Body of pancreas (tissue), 4 donors: Measurements from ENCODE around the gene CAPN15.

Experiments used
- CTCF ChIP-seq, 7 experiments: fragments of 450-650 bp in 4 of 7; fragments of 200-600 bp in 3 of 7; sonication (generic) in 3 of 7; IDR thresholded peaks; one replicate each; pipeline ENCODE4 v1.5.1; 2016 to 2019; ENCODE audit warnings: antibody characterized with exemption in 7 of 7
- POLR2A ChIP-seq, 3 donors: fragments of 450-650 bp; IDR thresholded peaks; one replicate each; pipeline ENCODE4 v1.6.1; 2016; ENCODE audit warnings: antibody characterized with exemption in 3 of 3, mild to moderate bottlenecking in 2 of 3

GRCh38 chr16:555528-556473 lies 28.3 kb downstream of the CAPN15 start:
- TF ChIP-seq CTCF (IDR thresholded peaks at IDR 0.05) (no peak), POLR2A (IDR thresholded peaks at IDR 0.05) (no peak)
